A549 (cell line): ENCODE measurements around the gene ARHGAP19.

Experiments
- CHD2 ChIP-seq: fragments of 150-350 bp; IDR thresholded peaks from 2 replicates; pipeline ENCODE4 v1.6.1; 2014; ENCODE audit warnings: low read length; ENCODE audit not compliant: partially characterized antibody
- CHD4 ChIP-seq: fragments of 200-600 bp; sonication (generic); IDR thresholded peaks from 2 replicates; pipeline ENCODE4 v1.6.1; 2016; ENCODE audit warnings: antibody characterized with exemption, mild to moderate bottlenecking, borderline replicate concordance
- KDM1A ChIP-seq: fragments of 200-600 bp; sonication (generic); IDR thresholded peaks from 2 replicates; pipeline ENCODE4 v1.6.1; 2016; ENCODE audit warnings: low read depth, mild to moderate bottlenecking
- MAFK ChIP-seq: fragments of 450-650 bp; IDR thresholded peaks from 2 replicates; pipeline ENCODE4 v1.6.1; 2014; ENCODE audit not compliant: partially characterized antibody
- NR3C1 ChIP-seq: fragments of >200 bp; sonication (Bioruptor Twin); formaldehyde crosslinking; IDR thresholded peaks from 3 replicates; pipeline ENCODE4 v1.6.1; 2017
- POLR2A ChIP-seq: IDR thresholded peaks from 2 replicates; pipeline ENCODE4 v1.6.1; 2012; ENCODE audit warnings: mild to moderate bottlenecking, low read length
- RCOR1 ChIP-seq: fragments of 150-350 bp; IDR thresholded peaks from 2 replicates; pipeline ENCODE4 v1.6.1; 2014; ENCODE audit warnings: antibody characterized with exemption, low read length, low read depth
- RNF2 ChIP-seq: fragments of 200-600 bp; sonication (generic); IDR thresholded peaks from 2 replicates; pipeline ENCODE4 v1.6.1; 2016; ENCODE audit warnings: low read depth, mild to moderate bottlenecking, antibody characterized with exemption, moderate library complexity, borderline replicate concordance
- SMC3 ChIP-seq: fragments of >200 bp; sonication (Bioruptor Twin); formaldehyde crosslinking; IDR thresholded peaks from 3 replicates; pipeline ENCODE4 v1.6.1; 2018; ENCODE audit warnings: inconsistent platforms
- TP53 ChIP-seq: fragments of 250-450 bp; sonication (Bioruptor Pico); IDR thresholded peaks from 2 replicates; pipeline ENCODE4 v1.5.0; 2021; ENCODE audit warnings: mild to moderate bottlenecking, moderate library complexity
- TF ChIP-seq, protein P1 (sequence below): IDR thresholded peaks from 2 replicates; pipeline ENCODE4 v1.6.1; 2012
- TF ChIP-seq, protein P2 (sequence below): fragments of >200 bp; sonication (Bioruptor Twin); formaldehyde crosslinking; IDR thresholded peaks from 3 replicates; pipeline ENCODE4 v1.5.1; 2016
- TF ChIP-seq, protein P3 (sequence below): fragments of 200-600 bp; sonication (generic); IDR thresholded peaks from 2 replicates; pipeline ENCODE4 v1.6.1; 2016; ENCODE audit warnings: antibody characterized with exemption, mild to moderate bottlenecking, moderate library complexity
- TF ChIP-seq, protein P4 (sequence below): fragments of 450-650 bp; IDR thresholded peaks from 2 replicates; pipeline ENCODE4 v1.6.1; 2014; ENCODE audit warnings: antibody characterized with exemption

DNA sequence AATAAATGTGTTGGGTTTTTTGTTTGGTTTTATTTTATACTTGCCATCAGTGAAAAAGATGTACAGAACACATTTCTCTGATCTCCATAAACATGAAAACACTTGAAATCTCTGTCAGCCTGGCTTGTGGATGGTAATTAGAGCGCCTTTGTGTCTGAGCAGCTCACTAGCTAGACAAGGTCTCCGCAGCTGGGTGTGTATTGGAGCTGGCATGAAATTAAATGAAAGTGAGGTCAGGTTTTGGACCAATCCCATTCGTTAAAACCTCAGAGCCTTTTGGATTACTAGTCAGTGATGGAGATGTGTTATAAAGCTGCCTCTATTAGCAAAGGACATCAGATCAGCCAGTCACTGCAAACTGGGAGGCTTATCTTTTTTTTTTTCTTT, 29.4 kb upstream of the ARHGAP19 start:
- TF ChIP-seq POLR2A: no peak
- TF ChIP-seq MAFK: no peak
- TF ChIP-seq SMC3: no peak
- TF ChIP-seq, protein P1, sequence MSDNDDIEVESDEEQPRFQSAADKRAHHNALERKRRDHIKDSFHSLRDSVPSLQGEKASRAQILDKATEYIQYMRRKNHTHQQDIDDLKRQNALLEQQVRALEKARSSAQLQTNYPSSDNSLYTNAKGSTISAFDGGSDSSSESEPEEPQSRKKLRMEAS: no peak
- TF ChIP-seq, protein P2, sequence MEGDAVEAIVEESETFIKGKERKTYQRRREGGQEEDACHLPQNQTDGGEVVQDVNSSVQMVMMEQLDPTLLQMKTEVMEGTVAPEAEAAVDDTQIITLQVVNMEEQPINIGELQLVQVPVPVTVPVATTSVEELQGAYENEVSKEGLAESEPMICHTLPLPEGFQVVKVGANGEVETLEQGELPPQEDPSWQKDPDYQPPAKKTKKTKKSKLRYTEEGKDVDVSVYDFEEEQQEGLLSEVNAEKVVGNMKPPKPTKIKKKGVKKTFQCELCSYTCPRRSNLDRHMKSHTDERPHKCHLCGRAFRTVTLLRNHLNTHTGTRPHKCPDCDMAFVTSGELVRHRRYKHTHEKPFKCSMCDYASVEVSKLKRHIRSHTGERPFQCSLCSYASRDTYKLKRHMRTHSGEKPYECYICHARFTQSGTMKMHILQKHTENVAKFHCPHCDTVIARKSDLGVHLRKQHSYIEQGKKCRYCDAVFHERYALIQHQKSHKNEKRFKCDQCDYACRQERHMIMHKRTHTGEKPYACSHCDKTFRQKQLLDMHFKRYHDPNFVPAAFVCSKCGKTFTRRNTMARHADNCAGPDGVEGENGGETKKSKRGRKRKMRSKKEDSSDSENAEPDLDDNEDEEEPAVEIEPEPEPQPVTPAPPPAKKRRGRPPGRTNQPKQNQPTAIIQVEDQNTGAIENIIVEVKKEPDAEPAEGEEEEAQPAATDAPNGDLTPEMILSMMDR: no peak
- TF ChIP-seq NR3C1: no peak
- TF ChIP-seq RNF2: no peak
- TF ChIP-seq, protein P3, sequence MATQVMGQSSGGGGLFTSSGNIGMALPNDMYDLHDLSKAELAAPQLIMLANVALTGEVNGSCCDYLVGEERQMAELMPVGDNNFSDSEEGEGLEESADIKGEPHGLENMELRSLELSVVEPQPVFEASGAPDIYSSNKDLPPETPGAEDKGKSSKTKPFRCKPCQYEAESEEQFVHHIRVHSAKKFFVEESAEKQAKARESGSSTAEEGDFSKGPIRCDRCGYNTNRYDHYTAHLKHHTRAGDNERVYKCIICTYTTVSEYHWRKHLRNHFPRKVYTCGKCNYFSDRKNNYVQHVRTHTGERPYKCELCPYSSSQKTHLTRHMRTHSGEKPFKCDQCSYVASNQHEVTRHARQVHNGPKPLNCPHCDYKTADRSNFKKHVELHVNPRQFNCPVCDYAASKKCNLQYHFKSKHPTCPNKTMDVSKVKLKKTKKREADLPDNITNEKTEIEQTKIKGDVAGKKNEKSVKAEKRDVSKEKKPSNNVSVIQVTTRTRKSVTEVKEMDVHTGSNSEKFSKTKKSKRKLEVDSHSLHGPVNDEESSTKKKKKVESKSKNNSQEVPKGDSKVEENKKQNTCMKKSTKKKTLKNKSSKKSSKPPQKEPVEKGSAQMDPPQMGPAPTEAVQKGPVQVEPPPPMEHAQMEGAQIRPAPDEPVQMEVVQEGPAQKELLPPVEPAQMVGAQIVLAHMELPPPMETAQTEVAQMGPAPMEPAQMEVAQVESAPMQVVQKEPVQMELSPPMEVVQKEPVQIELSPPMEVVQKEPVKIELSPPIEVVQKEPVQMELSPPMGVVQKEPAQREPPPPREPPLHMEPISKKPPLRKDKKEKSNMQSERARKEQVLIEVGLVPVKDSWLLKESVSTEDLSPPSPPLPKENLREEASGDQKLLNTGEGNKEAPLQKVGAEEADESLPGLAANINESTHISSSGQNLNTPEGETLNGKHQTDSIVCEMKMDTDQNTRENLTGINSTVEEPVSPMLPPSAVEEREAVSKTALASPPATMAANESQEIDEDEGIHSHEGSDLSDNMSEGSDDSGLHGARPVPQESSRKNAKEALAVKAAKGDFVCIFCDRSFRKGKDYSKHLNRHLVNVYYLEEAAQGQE: no peak
- TF ChIP-seq, protein P4, sequence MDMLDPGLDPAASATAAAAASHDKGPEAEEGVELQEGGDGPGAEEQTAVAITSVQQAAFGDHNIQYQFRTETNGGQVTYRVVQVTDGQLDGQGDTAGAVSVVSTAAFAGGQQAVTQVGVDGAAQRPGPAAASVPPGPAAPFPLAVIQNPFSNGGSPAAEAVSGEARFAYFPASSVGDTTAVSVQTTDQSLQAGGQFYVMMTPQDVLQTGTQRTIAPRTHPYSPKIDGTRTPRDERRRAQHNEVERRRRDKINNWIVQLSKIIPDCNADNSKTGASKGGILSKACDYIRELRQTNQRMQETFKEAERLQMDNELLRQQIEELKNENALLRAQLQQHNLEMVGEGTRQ: no peak
- TF ChIP-seq CHD4: no peak
- TF ChIP-seq KDM1A: no peak
- TF ChIP-seq CHD2: no peak
- TF ChIP-seq TP53: no peak
- TF ChIP-seq RCOR1: no peak
